ENCODE data around the gene IMMP2L. TPM values are rescaled to one million over a fixed set of nuclear protein-coding genes. Genes with fewer than 3 reads are reported as not detected.

The IMMP2L gene
- total RNA-seq, 1 experiment from 2014 or later: 8.8 TPM

GRCh38 chr7:110962826-110963225 is 599.5 kb downstream of the IMMP2L start:
- ChIA-PET POLR2A (no interaction called here), CTCF (no interaction called here)
- H3K4me1 ChIP-seq (ENCODE audit: control insufficient read depth, insufficient read depth, low read length): no peaks in the 10 kb centered on the region
- H3K36me3 ChIP-seq (ENCODE audit: control insufficient read depth, insufficient read depth, low read length): no peaks in the 10 kb centered on the region
- intact Hi-C loops (cut with micrococcal nuclease; ENCODE audit: unreplicated experiment) (no loop called here), in situ Hi-C loops (cut with HindIII; ENCODE audit: low pct_unique_long_range_greater_than_20kb, low sequenced_read_pairs) (no loop called here)
- no peak overlapping the region for H3K4me3 ChIP-seq (ENCODE audit: low read depth in 2 of 2, low read length in 2 of 2)
- no peaks in the 10 kb centered on the region; the same call in 1 of the 2 replicates for H3K9me3 ChIP-seq (ENCODE audit: control insufficient read depth, insufficient read depth, low read depth, low read length)
- BruUV-seq (replicated peaks): no TSS peak
- DNase-seq (ENCODE audit: low read depth, low spot score): no peak
- H3K27ac ChIP-seq (ENCODE audit: low read length): no peak overlapping the region
- TF ChIP-seq REST (IDR thresholded peaks at IDR 0.05; ENCODE audit: insufficient read depth in 1 of 2, low read depth in 2 of 2, low read length in 1 of 2) (no peak), POLR2AphosphoS5 (IDR thresholded peaks at IDR 0.05; ENCODE audit: low read depth, low read length) (no peak), TCF7L2 (IDR thresholded peaks at IDR 0.05; ENCODE audit: low read depth, low read length) (no peak), SIN3A (IDR thresholded peaks at IDR 0.05; ENCODE audit: borderline replicate concordance, insufficient read depth, low read depth, low read length) (no peak)
- TF ChIP-seq, protein P1, sequence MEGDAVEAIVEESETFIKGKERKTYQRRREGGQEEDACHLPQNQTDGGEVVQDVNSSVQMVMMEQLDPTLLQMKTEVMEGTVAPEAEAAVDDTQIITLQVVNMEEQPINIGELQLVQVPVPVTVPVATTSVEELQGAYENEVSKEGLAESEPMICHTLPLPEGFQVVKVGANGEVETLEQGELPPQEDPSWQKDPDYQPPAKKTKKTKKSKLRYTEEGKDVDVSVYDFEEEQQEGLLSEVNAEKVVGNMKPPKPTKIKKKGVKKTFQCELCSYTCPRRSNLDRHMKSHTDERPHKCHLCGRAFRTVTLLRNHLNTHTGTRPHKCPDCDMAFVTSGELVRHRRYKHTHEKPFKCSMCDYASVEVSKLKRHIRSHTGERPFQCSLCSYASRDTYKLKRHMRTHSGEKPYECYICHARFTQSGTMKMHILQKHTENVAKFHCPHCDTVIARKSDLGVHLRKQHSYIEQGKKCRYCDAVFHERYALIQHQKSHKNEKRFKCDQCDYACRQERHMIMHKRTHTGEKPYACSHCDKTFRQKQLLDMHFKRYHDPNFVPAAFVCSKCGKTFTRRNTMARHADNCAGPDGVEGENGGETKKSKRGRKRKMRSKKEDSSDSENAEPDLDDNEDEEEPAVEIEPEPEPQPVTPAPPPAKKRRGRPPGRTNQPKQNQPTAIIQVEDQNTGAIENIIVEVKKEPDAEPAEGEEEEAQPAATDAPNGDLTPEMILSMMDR (IDR thresholded peaks at IDR 0.05): no peak
- no peak for ATAC-seq
- H3K27me3 ChIP-seq (ENCODE audit: control insufficient read depth, insufficient read depth, low read length): no peaks in the 10 kb centered on the region

- TF ChIP-seq POLR2AphosphoS5 (IDR thresholded peaks at IDR 0.05; ENCODE audit: low read depth, low read length) (no peak), SIN3A (IDR thresholded peaks at IDR 0.05; ENCODE audit: borderline replicate concordance, insufficient read depth, low read depth, low read length) (no peak), TCF7L2 (IDR thresholded peaks at IDR 0.05; ENCODE audit: low read depth, low read length) (no peak), REST (IDR thresholded peaks at IDR 0.05; ENCODE audit: insufficient read depth in 1 of 2, low read depth in 2 of 2, low read length in 1 of 2) (no peak)
- TF ChIP-seq, protein P1 (IDR thresholded peaks at IDR 0.05): no peak
- ChIA-PET POLR2A (no interaction called here), CTCF (no interaction called here)
- Histone ChIP-seq H3K9me3 (ENCODE audit: control insufficient read depth, insufficient read depth, low read depth, low read length) (no peaks in the 10 kb centered on the region; the same call in 1 of the 2 replicates), H3K36me3 (ENCODE audit: control insufficient read depth, insufficient read depth, low read length) (no peaks in the 10 kb centered on the region), H3K4me3 (ENCODE audit: low read depth in 2 of 2, low read length in 2 of 2) (no peak overlapping the region), H3K27me3 (ENCODE audit: control insufficient read depth, insufficient read depth, low read length) (no peaks in the 10 kb centered on the region), H3K4me1 (ENCODE audit: control insufficient read depth, insufficient read depth, low read length) (no peaks in the 10 kb centered on the region), H3K27ac (ENCODE audit: low read length) (no peak overlapping the region)
- intact Hi-C loops (cut with micrococcal nuclease; ENCODE audit: unreplicated experiment): no loop called here
- ATAC-seq (no peak), DNase-seq (ENCODE audit: low read depth, low spot score) (no peak)
- no TSS peak for BruUV-seq (replicated peaks)
- in situ Hi-C loops (cut with HindIII; ENCODE audit: low pct_unique_long_range_greater_than_20kb, low sequenced_read_pairs): no loop called here
Measured at GRCh38 chr7:110962374-110962773, 599.9 kb downstream of the IMMP2L start.
